K562 treated with DMSO at 1 percent for 48 hours (cell line): ENCODE measurements around the gene CALCOCO1. TPM values are rescaled to one million over a fixed set of nuclear protein-coding genes. Genes with fewer than 3 reads are reported as not detected.

ENCODE experiments used
- total RNA-seq: library from RNA; unstranded; fragments of 300-600 nt; gene quantifications from 2 replicates; pipeline ENCODE4 v1.2.3, GENCODE V29; 2022; ENCODE audit warnings: low replicate concordance; ENCODE audit errors: extremely low read depth

Gene CALCOCO1, protein sequence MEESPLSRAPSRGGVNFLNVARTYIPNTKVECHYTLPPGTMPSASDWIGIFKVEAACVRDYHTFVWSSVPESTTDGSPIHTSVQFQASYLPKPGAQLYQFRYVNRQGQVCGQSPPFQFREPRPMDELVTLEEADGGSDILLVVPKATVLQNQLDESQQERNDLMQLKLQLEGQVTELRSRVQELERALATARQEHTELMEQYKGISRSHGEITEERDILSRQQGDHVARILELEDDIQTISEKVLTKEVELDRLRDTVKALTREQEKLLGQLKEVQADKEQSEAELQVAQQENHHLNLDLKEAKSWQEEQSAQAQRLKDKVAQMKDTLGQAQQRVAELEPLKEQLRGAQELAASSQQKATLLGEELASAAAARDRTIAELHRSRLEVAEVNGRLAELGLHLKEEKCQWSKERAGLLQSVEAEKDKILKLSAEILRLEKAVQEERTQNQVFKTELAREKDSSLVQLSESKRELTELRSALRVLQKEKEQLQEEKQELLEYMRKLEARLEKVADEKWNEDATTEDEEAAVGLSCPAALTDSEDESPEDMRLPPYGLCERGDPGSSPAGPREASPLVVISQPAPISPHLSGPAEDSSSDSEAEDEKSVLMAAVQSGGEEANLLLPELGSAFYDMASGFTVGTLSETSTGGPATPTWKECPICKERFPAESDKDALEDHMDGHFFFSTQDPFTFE
- not detected in 2 replicates for total RNA-seq

DNA sequence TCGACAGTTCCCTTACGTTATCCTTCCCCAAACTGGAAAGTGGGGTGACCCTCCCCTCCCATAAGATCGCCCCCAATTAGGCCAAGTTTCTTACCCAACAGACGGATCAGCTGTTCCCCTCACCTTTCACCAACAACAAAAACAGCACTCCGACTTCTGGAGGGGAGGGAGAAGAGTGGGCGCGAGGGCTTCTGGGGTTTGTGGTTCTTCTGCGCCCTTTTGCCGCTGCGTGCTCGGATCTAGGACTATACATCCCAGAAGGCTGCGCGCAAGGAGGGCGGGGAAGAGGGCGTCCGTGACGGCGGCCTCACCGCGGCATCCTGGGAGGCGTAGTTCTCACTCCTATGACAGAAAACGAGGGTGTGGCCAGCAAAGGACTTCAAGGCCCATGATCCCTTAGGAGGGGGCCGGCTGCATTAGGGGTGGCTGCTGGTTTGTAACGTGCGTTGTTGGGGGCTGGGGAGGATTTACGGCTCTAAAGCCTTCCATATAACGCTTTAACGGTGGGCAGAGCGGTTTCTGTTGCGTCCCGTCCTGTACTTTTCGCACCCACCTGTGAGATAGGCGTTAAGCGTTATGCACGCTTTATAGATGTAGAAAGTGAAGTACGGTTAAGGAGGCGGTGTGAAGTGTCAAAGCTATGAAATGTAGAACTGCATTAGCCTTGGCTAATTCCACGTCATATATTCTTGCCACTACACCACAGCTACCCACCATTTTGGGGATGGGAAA, at the start of gene CALCOCO1:
CALCOCO1 (minus strand) TSS at position 143 of the 732 bp plus-strand sequence. CDS start 2,210 bp downstream, outside the sequence.

DNA sequence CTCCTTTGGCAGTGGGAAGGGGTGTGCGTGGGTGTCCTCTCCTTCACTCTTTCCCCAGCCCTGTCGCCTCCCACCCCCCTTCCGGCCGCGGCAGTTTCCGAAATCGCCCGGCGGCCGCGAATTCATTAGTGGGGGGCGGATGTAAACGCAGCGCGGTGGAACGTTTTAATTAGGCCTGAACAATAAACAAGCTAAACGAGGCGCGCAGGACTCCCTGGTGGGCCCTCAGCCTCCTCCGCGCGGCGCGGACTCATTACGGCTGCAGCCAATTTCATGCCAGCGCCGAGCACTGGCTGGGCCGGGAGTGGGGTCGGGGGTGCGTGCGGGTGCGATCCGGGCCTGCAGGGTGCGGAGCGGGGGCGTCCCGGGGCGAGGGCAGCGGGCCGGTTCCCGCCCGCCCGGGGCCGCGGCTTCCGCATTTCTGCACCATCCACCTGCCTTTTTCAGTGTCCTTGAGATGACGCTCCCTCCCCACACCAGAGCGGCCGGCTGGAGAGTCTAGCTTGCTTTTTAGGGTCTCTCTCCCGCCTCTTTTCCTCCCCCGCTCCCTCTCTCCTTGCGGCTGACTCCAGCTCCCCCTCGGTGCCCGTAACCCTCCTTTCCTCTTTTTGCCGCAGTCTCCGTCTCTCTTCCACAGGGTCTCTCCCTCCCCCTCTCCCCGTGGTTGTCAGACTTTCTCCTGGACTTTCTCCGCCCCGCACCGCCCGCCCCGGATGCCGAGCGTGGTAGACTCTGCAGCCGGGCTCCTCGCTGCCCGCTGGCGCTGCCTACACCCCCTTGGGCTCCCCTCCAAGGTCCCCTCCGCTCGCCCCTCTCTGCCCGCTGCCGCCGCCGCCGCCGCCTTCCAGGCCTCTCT, 24.3 kb upstream of the CALCOCO1 start, which contains the start of gene CISTR:
CISTR (minus strand) TSS at position 644 of the 856 bp plus-strand sequence.

DNA sequence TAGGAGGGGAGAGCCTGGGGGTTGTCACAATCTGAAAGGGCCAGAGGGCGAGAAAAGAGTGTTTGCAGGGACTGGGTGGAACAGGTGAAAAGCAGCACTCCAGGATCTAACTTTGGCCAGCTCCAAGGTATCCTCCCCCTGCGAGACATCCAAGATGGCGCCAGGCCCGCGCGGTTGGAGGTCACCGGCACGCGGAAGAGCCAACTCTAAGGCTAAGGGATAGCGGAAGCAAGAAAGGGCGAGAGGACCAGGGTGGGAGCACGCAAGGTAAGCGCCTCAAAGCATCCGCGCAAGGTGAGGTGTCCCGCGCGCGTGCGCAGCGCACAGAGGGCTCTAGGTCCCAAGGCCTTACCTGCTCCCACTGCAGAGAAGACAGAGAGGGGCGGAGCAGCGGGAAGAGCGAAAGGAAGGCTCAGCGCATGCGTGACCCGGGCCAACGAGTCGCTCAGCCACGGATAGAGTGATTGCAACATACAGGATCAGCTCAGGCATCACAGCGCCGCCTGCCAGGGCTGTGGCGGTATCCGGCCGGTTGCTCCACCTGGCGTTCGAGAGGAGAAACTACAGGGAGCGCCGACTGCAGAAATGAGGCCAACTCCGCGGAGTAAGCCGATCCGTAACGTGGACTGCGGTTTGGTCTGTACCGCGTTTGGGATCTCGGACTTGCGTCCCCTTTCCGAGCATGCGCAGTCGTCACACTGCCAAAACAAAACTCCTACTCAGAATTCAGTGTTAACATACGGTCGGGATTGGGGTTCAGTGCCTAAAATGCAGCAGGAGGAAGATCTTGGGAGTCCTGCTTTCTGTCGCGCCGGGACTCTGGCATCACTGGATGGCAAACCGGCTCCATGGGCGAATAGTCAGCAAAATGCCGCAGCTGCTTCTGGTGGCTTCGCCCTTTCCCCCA, 51.3 kb downstream of the CALCOCO1 start, which contains the start of gene ATP5MC2:
ATP5MC2 (minus strand) TSS at position 383 of the 907 bp plus-strand sequence. CDS start 3,469 bp downstream, outside the sequence.

Other genes with a start within 250 kb of the CALCOCO1 start
- not detected in 2 replicates for gene MAP3K12, start 228.0 kb downstream of the CALCOCO1 start, total RNA-seq
- not detected in 2 replicates for gene TARBP2, start 226.2 kb downstream of the CALCOCO1 start, total RNA-seq
- gene NPFF, start 220.0 kb downstream of the CALCOCO1 start, total RNA-seq = not detected in 2 replicates
- gene ATF7, start 101.1 kb downstream of the CALCOCO1 start, total RNA-seq = not detected in 2 replicates
- gene ATP5MC2, start 51.4 kb downstream of the CALCOCO1 start, total RNA-seq = not detected in 2 replicates
- gene CISTR, start 24.5 kb upstream of the CALCOCO1 start, total RNA-seq = not detected in 2 replicates
- not detected in 2 replicates for gene HOXC13, start 211.4 kb upstream of the CALCOCO1 start, total RNA-seq
- not detected in 2 replicates for gene HOXC12, start 227.5 kb upstream of the CALCOCO1 start, total RNA-seq
- not detected in 2 replicates for gene HOXC11, start 245.7 kb upstream of the CALCOCO1 start, total RNA-seq
- not detected in 2 replicates for gene HOTAIR, start 247.5 kb upstream of the CALCOCO1 start, total RNA-seq